HEK293T (cell line): ENCODE measurements around the gene PSAPL1.

Experiments used
- CTCF ChIA-PET: fragments of 350-600 bp; formaldehyde crosslinking; extraction: SDS; loops from one replicate; lab custom pipeline; 2021; ENCODE audit warnings: antibody characterized with exemption, inconsistent platforms; lab: Yijun Ruan, JAX
- POLR2A ChIA-PET: fragments of 350-600 bp; formaldehyde crosslinking; extraction: SDS; loops from one replicate; lab custom pipeline; 2020; ENCODE audit warnings: antibody characterized with exemption, inconsistent platforms; lab: Yijun Ruan, JAX
- DNase-seq: peaks from one replicate; pipeline ENCODE4 v3.0.0; 2012; ENCODE audit warnings: mixed read lengths; ENCODE audit errors: extremely low spot score
- ARNT ChIP-seq: fragments of 450-650 bp; IDR thresholded peaks from 2 replicates; pipeline ENCODE4 v1.6.1; 2017; ENCODE audit warnings: mild to moderate bottlenecking
- BHLHE40 ChIP-seq: fragments of 450-650 bp; IDR thresholded peaks from 2 replicates; pipeline ENCODE4 v1.6.1; 2016; ENCODE audit warnings: mild to moderate bottlenecking, moderate library complexity, borderline replicate concordance
- CTBP1 ChIP-seq: fragments of 450-650 bp; IDR thresholded peaks from 2 replicates; pipeline ENCODE4 v1.6.1; 2016; ENCODE audit warnings: borderline replicate concordance
- ELF4 ChIP-seq: fragments of 450-650 bp; IDR thresholded peaks from 2 replicates; pipeline ENCODE4 v1.6.1; 2017; ENCODE audit warnings: antibody characterized with exemption
- FOXA1 ChIP-seq: fragments of 450-650 bp; IDR thresholded peaks from 2 replicates; pipeline ENCODE4 v1.6.1; 2016; ENCODE audit warnings: mild to moderate bottlenecking
- FOXK2 ChIP-seq: fragments of 450-650 bp; IDR thresholded peaks from 2 replicates; pipeline ENCODE4 v1.6.1; 2016; ENCODE audit warnings: mild to moderate bottlenecking
- FOXM1 ChIP-seq: fragments of 450-650 bp; IDR thresholded peaks from 2 replicates; pipeline ENCODE4 v1.6.1; 2017; ENCODE audit warnings: mild to moderate bottlenecking, borderline replicate concordance
- HDGF ChIP-seq: fragments of 450-650 bp; IDR thresholded peaks from 2 replicates; pipeline ENCODE4 v1.6.1; 2017; ENCODE audit warnings: antibody characterized with exemption, borderline replicate concordance
- L3MBTL2 ChIP-seq: fragments of 450-650 bp; conservative IDR thresholded peaks from 2 replicates; pipeline ENCODE4 v1.6.1; 2016; ENCODE audit warnings: mild to moderate bottlenecking
- LEF1 ChIP-seq: fragments of 450-650 bp; IDR thresholded peaks from 2 replicates; pipeline ENCODE4 v1.6.1; 2017; ENCODE audit warnings: mild to moderate bottlenecking, borderline replicate concordance
- NFRKB ChIP-seq: fragments of 450-650 bp; IDR thresholded peaks from 2 replicates; pipeline ENCODE4 v1.6.1; 2016; ENCODE audit warnings: mild to moderate bottlenecking, moderate library complexity
- PKNOX1 ChIP-seq: fragments of 450-650 bp; IDR thresholded peaks from 2 replicates; pipeline ENCODE4 v1.6.1; 2016
- SP1 ChIP-seq: fragments of 450-650 bp; IDR thresholded peaks from 2 replicates; pipeline ENCODE4 v1.6.1; 2017
- SUZ12 ChIP-seq: fragments of 450-650 bp; IDR thresholded peaks from 2 replicates; pipeline ENCODE4 v1.6.1; 2016; ENCODE audit warnings: mild to moderate bottlenecking
- TARDBP ChIP-seq: fragments of 450-650 bp; IDR thresholded peaks from 2 replicates; pipeline ENCODE4 v1.6.1; 2016
- ZNF384 ChIP-seq: fragments of 450-650 bp; IDR thresholded peaks from 2 replicates; pipeline ENCODE4 v1.6.1; 2016

The PSAPL1 gene

GRCh38 chr4:7473081-7473480 is 38.4 kb upstream of the PSAPL1 start:
- no peak for TF ChIP-seq TARDBP
- no peak for TF ChIP-seq ELF4
- TF ChIP-seq CTBP1: no peak
- no peak for TF ChIP-seq L3MBTL2
- TF ChIP-seq FOXK2: no peak
- TF ChIP-seq SP1: no peak
- TF ChIP-seq ZNF384: no peak
- no peak for TF ChIP-seq FOXA1
- no peak for TF ChIP-seq LEF1
- no peak for TF ChIP-seq FOXM1
- no peak for TF ChIP-seq BHLHE40
- ChIA-PET POLR2A (no interaction called here), CTCF (no interaction called here)
- no peak for DNase-seq

GRCh38 chr4:7472442-7473013 is 37.8 kb upstream of the PSAPL1 start:
- TF ChIP-seq FOXM1: no peak
- no peak for TF ChIP-seq BHLHE40
- TF ChIP-seq TARDBP: no peak
- no peak for TF ChIP-seq ELF4
- TF ChIP-seq LEF1: no peak
- TF ChIP-seq SP1: no peak
- no peak for TF ChIP-seq ARNT
- TF ChIP-seq FOXA1: no peak
- TF ChIP-seq SUZ12: no peak
- TF ChIP-seq NFRKB: no peak
- TF ChIP-seq L3MBTL2: no peak
- TF ChIP-seq CTBP1: no peak
- TF ChIP-seq PKNOX1: no peak
- no peak for TF ChIP-seq ZNF384
- TF ChIP-seq HDGF: no peak
- TF ChIP-seq FOXK2: no peak
- POLR2A ChIA-PET: no interaction called here
- CTCF ChIA-PET: no interaction called here
- no peak for DNase-seq

- ChIA-PET CTCF (no interaction called here), POLR2A (no interaction called here)
- no peak for TF ChIP-seq CTBP1
- TF ChIP-seq TARDBP: no peak
- TF ChIP-seq LEF1: no peak
- DNase-seq: no peak
These were observed 35.9 kb upstream of the PSAPL1 start for GRCh38 chr4:7470522-7471128.

GRCh38 chr4:7470111-7470510 is 35.4 kb upstream of the PSAPL1 start:
- ChIA-PET CTCF (no interaction called here), POLR2A (no interaction called here)
- no peak for TF ChIP-seq ARNT
- TF ChIP-seq TARDBP: no peak
- no peak for DNase-seq

- TF ChIP-seq ZNF384: no peak
- TF ChIP-seq ELF4: no peak
- TF ChIP-seq SUZ12: no peak
- no peak for TF ChIP-seq SP1
- no peak for TF ChIP-seq FOXK2
- no peak for TF ChIP-seq L3MBTL2
- no peak for TF ChIP-seq NFRKB
- no peak for TF ChIP-seq LEF1
- TF ChIP-seq CTBP1: no peak
- no peak for TF ChIP-seq FOXA1
- no peak for TF ChIP-seq TARDBP
- TF ChIP-seq PKNOX1: no peak
- no peak for TF ChIP-seq FOXM1
- no peak for TF ChIP-seq HDGF
- ChIA-PET POLR2A (no interaction called here), CTCF (no interaction called here)
- DNase-seq: no peak
These were observed 34.3 kb upstream of the PSAPL1 start for GRCh38 chr4:7469023-7469422.

GRCh38 chr4:7467471-7467870 is 32.7 kb upstream of the PSAPL1 start:
- CTCF ChIA-PET: interaction anchor here (0.6 kb wide), 1 partner anchor 808 kb away, joined by 7 read pairs; no protein-coding TSS in a partner anchor
- POLR2A ChIA-PET: no interaction called here
- DNase-seq: no peak
- TF ChIP-seq LEF1: no peak
- no peak for TF ChIP-seq FOXA1
- no peak for TF ChIP-seq FOXM1

- ChIA-PET CTCF (no interaction called here), POLR2A (no interaction called here)
- TF ChIP-seq FOXK2: no peak
- no peak for TF ChIP-seq SUZ12
- no peak for TF ChIP-seq SP1
- no peak for TF ChIP-seq LEF1
- TF ChIP-seq NFRKB: no peak
- no peak for TF ChIP-seq ZNF384
- no peak for DNase-seq
These were observed 32.2 kb upstream of the PSAPL1 start for GRCh38 chr4:7466904-7467303.
